ENCODE data around the gene MCTP1.

- TF ChIP-seq CTCF (IDR thresholded peaks at IDR 0.05), result no peak
- TF ChIP-seq POLR2A (IDR thresholded peaks at IDR 0.05), result no peak
These were observed 174.8 kb downstream of the MCTP1 start for GRCh38 chr5:95110118-95110517.
